Measurements from ENCODE around the gene SLC25A45.

SLC25A45 gene

GRCh38 chr11:65327021-65327420, 55.4 kb downstream of the SLC25A45 start:
- no peak for DNase-seq

GRCh38 chr11:65325435-65325834, 57.0 kb downstream of the SLC25A45 start:
- DNase-seq: no peak

All from anterior cingulate cortex (tissue), 58 donors.